Inflammatory macrophage treated with lipopolysaccharide for 4 hours (primary cell): ENCODE measurements around the gene FAM20B.
"Not testable (repeated sequence)": the region's sequence is repeated elsewhere in the genome, so short reads cannot be mapped to it uniquely, and the experiment has no call there.

Experiments
- DNase-seq: peaks from one replicate; pipeline ENCODE4 v3.0.0-alpha.2; 2020

FAM20B gene, protein sequence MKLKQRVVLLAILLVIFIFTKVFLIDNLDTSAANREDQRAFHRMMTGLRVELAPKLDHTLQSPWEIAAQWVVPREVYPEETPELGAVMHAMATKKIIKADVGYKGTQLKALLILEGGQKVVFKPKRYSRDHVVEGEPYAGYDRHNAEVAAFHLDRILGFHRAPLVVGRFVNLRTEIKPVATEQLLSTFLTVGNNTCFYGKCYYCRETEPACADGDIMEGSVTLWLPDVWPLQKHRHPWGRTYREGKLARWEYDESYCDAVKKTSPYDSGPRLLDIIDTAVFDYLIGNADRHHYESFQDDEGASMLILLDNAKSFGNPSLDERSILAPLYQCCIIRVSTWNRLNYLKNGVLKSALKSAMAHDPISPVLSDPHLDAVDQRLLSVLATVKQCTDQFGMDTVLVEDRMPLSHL

DNA sequence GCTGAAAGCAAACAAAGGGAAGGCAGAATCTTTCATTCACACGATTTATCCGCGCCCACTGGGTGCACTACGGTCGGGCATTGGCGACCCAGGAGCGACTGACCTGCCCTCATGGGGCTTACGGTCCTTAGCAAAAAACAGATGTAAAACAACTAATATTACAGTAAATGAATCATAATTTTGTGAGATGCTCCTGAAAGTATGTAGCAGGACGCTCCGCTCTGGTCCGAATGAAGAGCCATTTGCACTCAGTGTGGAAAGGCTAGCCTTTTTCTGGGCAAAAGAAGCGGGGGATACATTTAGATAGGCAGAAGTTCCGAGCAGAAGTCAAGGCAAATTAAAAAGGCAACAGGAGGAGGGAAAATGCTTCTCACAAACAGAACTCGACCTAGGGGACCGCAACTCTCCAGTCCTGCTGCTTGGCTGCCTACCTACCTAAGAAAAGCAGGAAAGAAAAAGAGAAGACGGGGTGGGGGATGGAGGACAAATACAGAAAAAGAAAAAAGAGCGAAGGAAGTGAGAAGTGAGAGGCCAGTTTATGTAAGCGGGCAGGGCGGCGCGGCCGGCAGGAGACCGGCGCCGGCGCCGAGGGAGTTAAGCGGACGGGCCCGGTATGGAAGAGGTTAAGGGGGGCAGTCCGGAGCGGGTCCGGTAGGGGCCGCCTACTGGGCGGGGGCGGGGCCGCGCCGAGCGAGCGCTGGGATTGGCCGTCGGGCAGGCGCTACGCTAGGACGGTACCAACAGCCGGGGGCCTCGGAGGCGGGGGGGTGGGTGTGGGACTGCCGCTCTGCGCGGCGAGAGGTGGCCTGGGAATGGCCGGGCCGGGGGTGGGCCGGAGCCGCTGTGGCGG, at the start of gene FAM20B:
Gene FAM20B, plus strand, starts transcription at position 770 of the 850 bp plus-strand sequence. CDS start 17,954 bp downstream, outside the sequence.
- DNase-seq = peak; percentile 93

DNA sequence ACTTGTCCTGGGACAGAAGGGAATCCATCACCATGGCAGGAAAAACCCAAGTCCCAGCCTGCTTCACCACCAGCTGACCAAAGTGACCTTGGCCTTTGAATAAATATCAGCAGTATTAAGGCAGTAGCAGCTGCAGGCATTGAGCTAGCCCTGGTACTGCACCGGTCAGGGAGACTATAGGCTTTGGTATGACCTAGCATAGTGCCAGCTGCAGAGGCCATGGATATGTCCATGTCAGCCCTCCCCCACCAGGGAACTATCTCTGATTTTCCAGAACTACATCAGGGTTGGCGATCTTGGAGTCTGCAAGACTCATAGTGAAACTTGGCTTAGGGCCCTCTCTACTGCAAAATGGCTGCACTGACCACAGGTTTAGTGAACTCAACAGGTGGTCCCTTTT, 49.2 kb upstream of the FAM20B start:
- DNase-seq = no peak

DNA sequence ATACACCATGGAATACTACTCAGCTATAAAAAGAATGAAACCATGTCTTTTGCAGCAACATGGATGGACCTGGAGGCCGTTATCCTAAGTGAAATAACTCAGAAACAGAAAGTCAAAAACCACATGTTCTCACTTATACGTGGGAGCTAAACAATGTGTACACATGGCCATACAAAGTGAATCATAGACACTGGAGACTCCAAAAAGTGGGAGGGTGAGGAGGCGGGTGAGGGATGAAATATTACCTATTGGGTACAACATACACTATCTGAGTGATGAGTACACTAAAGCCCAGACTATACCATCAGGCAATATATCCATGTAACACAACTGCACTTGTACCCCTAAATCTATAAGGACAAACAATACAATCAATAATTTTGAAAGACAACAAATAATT, 39.5 kb upstream of the FAM20B start:
- DNase-seq = peak; percentile 1

DNA sequence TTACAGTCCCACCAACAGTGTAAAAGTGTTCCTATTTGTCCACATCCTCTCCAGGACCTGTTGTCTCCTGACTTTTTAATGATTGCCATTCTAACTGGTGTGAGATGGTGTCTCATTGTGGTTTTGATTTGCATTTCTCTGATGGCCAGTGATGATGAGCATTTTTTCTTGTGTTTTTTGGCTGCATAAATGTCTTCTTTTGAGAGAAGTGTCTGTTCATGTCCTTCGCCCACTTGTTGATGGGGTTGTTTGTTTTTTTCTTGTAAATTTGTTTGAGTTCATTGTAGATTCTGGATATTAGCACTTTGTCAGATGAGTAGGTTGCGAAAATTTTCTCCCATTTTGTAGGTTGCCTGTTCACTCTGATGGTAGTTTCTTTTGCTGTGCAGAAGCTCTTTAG, 37.5 kb upstream of the FAM20B start:
- DNase-seq = not testable (repeated sequence)

DNA sequence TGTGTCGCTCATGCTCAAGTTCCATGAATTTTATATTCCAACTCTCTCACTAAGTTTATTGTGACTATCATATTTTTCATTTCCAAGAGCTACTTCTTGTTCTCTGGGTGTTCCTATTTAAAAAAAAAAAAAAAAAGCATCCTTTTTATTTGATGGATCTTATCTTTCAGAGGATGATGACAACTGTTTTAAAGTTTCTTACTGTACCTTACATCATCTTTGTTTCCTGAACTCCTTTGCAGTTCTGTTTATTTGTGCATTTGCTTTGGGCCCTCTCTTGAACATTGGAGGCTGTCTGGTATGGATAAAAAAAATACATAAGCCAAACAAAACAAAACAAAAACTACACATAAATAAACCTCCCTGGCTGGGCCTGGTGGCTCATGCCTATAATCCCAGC, 32.1 kb upstream of the FAM20B start:
- DNase-seq = no peak

DNA sequence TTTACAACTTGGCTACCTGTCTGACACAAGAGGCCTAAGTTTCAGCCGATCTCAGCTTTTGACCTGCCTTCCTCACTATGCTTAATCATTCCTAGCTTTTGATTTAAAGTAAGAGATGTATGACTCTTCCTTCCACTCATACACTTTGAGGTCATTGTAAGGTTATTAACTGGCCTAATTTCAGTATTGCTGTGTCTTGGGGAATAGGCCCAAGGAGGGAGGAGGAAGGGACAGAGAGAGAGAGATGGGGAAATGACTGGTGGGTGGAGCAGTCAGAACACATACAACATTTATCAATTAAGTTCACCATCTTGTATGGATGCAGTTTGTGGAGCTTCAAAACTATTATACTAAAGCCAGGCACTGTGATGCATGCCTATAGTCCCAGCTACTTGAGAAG, 28.3 kb upstream of the FAM20B start:
- DNase-seq = no peak

DNA sequence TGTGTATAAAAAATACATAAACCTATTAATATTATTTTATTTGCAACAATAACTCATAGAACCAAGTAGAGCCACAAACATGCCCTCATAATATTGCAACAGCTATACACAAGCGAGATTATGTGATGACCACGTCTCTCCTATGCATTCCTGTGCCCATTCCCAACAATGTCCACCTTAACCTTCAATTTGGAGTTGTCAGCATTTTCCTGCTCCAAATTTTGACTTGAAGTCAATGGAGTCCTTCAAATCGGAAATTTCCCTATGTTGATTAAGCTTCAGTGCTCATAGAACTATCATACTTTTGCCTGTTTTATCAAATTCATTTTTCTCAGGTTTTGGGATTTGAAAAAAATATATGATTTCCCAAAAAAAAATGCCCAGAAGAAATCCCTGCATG, 27.4 kb upstream of the FAM20B start:
- no peak for DNase-seq

DNA sequence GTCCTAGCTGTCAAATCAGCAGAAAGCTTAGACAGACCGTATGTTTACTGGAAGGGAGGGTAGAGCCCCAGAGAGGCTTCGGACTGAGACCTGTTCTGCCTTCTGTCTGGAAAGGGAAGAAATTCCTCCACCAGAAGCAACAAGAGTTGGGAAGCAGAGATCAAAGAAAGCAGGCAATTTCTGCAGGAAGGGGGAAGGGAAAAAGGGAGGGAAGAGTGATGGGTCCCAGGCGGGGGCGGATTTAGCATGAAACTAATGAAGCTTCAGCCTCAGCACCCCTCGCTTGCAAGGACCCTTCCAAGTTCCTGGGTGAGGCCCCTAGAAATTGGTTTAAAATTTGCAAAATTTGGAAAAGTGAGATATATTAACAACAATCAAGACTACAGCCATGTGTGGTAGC, 26.6 kb upstream of the FAM20B start:
- no peak for DNase-seq

DNA sequence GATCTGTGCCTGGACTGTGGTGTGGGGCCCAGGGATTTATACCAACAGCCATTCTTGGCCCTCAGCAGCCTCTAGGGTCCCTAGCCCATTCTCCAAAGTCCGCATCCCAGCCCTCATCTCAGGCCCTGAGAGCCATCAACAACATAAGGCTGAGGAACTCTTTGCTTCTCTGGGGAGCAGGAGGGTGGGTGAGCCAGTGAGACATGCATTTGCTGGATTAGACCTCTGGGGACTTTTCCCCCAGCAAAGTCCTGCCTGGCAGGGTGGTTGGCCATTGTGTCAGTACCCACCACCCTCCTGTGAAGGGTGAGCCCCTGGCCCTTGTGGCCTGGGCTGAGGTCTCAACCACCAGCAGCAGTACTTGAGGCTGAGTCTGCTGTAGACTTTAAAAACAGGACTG, 24.2 kb upstream of the FAM20B start:
- no peak for DNase-seq

DNA sequence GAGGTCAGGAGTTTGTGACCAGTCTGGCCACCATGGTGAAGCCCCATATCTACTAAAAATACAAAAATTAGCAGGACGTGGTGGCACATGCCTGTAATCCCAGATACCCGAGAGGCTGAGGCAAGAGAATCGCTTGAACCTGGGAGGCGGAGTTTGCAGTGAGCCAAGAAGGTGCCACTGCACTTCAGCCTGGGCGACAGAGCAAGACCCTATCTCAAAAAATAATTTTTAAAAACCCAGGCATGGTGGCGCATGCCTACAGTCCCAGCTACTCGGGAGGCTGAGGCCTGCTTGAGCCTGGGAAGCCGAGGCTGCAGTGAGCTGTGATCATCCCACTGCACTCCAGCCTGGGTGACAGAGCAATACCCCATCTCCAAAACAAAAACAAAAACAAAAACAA, 23.6 kb upstream of the FAM20B start:
- DNase-seq = not testable (repeated sequence)

DNA sequence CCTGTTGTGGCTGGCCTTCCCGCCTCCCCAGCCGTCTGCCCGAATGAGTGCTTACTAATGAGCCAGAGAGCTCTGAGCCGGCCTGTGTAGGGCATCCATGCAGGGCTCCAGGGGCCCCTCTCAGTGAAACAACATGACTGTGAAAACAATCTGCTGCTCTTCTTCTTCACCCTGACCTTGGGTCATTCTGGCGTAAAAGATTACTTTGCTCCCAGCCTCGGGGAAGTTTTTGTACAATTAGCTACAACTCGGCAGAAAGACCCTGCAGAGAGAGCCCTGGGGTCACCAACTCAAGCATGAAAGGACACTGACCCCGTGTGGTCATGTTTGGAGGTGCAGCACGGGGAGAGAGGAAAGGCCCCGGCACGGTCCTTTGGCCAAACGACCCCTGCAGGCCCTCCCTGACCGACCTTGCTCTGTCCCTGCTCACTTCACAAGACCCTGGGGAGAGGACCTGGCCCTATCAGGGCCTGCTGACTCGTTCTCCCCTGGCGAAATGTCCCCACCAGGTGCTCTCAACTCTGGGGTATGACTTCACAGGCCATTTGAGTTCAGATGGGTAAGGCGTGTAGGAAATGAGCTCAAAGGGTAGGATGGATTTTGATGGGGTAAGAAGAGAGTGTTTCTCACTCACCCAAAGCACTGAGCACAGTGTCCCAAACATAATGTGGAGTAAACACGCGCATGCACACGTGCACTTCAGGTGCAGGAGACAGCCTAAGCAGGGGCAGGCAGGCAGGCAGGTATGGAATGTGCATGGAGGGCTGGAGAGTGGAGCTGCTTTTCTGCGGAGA, 22.9 kb upstream of the FAM20B start:
- peak; percentile 56 for DNase-seq

DNA sequence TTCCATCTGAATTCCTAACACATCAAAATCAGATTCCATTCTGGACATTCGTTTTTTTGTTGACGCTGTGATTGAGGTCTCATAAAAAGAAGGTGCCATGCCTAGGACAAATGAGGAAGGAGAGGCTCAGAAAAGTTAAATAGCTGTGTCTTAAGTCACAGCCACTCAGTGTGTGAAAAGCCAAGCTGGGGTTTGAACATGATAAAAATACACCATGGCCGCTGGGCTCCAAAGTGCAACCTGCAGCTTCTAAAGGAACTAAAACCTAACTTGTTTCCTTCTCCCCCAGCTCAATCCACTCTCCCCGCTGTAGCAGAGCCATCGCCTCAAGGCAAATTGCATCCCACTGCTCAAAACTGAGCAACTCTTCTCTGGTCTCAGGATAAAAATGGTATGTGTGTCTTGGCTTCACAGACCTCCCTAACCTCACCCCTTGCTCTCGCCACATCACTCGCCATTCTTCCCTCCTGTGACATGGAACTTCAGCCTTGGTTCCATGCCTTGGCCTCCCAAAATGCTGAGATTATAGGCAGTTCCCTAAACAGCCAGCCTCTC, 22.1 kb upstream of the FAM20B start:
- DNase-seq = no peak

DNA sequence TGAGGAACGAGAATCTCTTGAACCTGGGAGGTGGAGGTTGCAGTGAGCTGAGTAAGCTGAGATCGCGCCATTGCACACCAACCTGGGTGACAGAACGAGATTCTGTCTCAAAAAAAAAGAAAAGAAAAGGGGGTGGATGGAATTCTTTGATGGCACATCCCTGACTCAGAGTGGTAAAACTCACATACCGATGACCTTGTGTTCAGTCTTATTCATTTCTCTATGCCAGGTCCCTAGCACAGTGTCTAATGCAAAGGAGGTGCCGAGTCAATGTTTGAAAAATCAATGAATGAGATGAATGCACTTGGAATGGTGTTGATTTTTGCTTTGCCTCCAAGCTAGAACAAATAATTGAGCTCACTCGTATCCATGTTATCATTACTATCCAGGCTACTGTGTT, 18.5 kb upstream of the FAM20B start:
- DNase-seq = no peak

DNA sequence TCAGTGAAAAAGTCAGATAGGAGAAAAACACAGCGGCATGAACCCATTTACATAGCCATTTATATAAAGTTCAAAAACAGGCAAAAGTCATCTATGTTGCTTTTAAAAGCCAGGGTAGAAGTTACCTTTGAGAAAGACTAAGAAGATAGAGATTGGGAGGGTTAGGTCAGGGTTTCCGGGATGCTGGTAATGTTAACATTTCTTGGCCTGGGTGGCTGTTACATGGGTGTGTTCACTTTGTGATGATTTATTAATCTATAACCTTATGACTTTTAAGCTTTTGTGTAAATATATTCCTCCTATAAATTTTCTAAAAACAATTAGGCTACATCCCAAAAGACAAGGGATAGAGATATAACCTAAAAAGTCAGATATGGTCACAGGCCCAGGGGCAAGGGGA, 15.0 kb upstream of the FAM20B start:
- no peak for DNase-seq

DNA sequence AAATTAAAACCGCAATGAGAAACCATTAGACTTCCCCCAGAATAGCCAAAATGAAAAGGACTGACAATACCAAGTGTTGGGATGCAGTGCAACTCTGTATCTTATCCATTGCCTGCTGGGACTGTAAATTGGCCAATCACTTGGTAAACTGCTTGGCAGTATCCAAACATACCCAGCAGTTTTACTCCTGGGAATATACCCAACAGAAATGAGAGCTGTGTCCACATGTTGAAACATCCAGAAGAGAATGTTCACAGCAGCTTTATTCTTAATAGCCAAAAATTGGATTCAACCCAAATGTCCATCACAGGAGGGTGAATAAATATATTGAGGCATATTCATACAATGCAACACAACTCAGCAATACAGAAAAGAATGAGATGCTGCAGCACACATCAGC, 13.7 kb upstream of the FAM20B start:
- no peak for DNase-seq

DNA sequence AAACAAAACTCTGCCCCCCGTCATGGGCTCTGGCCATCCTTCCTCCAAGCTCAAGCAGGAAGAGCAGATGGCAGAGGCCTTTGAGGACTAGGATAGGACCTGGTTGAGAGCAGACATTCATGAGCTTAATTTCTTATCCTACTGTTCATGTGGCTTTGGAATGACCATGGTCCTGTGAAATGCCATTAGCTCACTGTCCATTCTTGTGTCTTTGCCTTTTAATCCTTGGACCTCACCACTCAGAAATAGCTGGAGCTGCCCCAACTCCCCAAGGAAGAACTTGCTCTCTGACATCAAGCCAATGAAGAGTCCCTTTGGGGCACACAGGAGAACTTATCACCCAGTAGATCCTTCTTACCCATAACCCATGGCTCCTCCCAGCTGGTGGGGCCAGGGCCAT, 11.6 kb upstream of the FAM20B start:
- DNase-seq = no peak

DNA sequence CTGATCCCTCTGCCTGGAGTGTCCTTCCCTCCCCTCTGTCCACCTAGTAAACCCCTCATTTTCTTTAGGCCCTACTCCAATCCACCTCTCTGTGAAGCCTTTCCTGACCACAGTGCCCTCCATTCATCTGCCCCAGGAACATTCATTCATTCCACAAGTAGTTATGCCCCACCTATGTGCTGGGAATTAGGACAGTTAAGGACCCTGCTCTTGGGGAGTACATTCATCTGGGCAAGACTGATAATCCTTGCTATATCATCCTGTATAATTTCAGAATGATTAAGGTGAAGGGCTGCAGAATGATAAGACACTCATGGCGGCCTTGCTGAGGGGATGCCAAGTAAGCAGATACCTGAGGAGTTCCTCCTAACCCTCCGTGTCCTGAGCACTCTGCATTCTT, 10.3 kb upstream of the FAM20B start:
- DNase-seq = no peak

DNA sequence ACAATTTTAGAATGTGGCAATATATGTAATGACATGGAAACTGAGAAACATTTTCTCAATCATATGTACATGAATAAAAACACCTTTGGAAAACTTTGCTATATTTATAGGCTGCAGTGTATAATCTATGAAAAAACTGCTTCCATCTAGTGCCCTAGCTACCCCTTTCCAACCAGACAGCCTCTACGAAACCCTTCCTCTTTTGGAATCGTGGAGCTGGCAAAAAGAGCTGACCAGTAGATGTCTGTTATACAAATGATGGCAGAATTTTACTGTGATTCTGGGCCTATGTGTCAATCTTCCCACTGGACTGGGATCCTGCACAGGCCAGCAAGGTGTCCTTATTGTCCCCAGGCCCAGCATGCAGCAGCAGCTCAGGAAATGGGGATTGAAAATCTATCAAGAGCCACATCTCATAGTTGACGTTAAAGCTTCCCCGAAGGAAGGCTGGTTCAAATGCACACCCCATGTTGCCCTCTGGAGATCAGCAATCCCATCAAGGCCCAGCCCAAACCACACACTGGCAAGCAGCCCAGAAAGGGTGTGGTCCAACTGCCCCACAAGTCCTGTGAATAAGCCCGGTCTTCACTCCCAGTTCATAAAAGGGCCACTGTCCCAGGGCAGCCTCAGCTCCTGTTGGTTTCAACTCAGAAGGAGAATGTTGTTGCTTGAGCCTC, 8.8 kb upstream of the FAM20B start:
- peak; percentile 81 for DNase-seq

DNA sequence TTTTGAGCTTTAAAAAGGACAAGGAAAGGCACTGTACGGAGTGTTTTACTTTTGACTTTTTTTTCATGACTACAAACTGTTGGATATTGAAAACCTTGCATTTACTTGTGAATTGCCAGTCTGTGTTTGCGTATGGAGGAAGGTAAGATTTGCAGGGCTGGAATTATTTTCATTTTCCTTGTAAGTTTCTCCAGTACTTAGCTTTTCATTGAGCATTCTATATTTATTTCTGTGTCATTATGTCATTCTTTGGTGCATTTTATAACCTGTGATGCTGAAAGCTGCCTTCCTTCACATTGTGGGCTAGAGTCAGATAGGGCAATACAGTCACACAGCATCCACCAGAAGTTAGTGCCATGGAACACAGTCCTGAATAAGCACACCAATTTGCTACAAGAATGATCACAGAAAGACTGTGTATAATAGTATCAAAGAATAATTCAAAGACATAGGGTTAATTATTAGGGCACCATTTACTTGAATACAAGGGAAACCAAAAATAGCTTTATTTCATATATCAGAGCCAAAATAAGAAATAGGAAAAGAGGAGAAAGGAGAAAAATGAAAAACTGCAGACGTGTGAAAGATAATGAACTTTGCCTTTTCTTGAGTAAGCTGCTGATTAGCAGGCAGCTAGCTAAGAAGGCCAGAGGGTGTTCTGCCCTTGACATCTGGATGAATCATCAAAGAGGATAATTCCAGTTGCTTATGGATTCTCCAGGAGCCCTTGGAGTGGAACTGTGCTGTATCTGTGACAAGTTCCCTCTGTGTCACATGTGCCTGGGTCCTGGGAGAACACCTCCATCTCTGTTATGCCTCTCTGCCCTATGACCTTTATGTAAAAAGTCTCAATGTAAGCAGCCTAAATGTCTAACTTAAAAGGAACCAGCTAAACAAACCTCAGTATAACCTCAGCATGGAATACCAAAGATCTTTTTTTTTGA, 8.0 kb upstream of the FAM20B start:
- no peak for DNase-seq

DNA sequence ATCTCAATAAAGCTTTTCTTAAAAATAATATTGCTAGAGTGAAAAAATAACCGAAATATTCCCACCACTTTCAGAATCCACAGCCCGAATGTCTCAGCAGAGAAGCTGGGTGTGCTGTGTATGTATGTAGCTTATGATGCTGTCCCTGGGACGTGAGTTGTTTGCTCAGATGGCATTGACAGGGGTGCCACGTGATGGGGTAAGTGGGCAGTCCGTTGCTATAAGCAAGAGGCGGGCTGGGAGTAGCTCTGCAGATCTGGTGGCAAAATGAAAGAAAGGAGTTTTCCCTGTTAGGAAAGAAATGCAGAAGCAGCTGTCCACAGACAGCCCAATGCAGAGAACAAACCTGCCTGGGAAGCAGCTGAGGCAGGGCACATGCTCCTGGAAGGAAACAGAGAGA, 3.8 kb upstream of the FAM20B start:
- DNase-seq = peak; percentile 90

DNA sequence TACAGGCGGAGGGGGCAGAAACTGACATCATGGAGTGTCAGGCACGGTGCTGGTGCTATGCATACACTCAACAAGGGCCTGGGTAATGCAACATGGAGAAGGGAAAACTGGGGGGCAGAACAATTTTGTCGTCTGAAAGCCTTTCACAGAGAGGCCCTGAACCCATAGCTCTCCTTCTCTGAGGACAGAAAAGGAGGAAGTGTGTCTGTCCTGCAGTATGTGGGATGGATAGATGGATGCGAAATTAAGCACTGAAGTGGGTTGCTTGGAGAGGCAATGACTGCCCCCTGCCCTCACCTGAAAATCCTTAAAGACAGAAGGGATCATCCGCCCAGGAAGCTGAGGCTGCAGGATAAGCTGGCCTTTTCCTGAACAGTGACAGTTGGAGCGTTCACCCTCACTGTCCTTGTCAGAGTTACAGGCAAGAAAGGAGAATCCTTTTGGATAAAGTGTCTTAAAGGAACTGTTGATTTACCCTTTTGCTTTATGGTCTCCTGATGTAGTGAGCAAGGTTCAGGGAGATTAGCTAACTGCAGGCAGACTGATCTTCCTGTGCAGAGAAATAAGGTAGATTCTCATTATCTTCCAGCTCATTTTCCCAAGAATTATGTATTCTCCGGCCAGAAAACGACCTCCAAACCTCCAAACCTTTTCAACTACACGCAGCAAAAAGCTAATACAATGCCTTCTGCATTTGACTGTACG, 1.6 kb upstream of the FAM20B start:
- DNase-seq = no peak
